ENCODE results near the gene MBD2.

DNA sequence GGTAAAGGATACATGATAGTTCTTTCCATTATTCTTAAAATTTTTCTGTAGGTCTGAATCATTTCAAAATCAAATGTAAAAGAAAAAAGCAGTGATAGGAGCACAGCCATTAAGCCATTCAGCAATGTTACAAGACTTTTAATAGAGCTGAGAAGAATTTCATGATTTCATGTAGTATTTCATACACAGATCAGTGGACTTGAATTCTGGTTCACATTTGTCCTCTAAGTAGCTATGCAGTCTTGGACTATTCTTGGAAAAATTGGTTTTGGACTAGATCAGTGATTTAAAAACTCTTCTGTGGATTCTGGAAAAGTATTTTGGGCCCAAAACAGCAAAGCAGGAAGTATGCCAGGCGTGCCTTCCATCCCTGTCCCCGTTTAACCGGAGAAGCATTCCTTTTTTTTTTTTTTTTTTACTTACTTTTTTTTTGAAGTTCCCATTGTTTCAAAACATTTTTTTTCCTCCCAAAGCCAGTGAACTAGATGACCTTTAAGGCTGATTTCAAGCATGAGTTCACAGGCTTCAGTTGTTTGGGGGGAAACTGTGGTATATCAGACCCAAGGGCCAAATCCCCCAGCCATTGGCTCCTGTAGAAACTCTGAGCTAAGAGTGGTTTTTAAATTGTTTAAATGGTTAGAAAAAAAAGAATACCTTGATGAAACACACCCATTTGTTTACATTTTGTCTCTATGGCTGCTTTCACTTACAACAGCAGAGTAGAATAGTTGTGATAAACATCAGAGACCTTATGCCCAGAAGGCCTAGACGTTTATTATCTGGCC is 27.3 kb upstream of the MBD2 start:
- TF ChIP-seq, protein P1, sequence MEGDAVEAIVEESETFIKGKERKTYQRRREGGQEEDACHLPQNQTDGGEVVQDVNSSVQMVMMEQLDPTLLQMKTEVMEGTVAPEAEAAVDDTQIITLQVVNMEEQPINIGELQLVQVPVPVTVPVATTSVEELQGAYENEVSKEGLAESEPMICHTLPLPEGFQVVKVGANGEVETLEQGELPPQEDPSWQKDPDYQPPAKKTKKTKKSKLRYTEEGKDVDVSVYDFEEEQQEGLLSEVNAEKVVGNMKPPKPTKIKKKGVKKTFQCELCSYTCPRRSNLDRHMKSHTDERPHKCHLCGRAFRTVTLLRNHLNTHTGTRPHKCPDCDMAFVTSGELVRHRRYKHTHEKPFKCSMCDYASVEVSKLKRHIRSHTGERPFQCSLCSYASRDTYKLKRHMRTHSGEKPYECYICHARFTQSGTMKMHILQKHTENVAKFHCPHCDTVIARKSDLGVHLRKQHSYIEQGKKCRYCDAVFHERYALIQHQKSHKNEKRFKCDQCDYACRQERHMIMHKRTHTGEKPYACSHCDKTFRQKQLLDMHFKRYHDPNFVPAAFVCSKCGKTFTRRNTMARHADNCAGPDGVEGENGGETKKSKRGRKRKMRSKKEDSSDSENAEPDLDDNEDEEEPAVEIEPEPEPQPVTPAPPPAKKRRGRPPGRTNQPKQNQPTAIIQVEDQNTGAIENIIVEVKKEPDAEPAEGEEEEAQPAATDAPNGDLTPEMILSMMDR (IDR thresholded peaks at IDR 0.05; ENCODE audit: insufficient read depth, low read length, poor library complexity, severe bottlenecking), result no peak
- TF ChIP-seq EZH2phosphoT487 (conservative IDR thresholded peaks at IDR 0.05; ENCODE audit: low read length), result no peak
